WERI-Rb-1 (cell line): Measurements from ENCODE around the gene RPS6KA3.

ENCODE experiments used
- DNase-seq: peaks from one replicate; pipeline ENCODE4 v3.0.0-alpha.2; 2020
- H3K27ac ChIP-seq: fragments of 250-450 bp; sonication (Bioruptor Pico); 2 replicates; pipeline ENCODE4 v1.5.1; 2020; ENCODE audit warnings: mild to moderate bottlenecking, moderate library complexity
- H3K27me3 ChIP-seq: fragments of 250-450 bp; sonication (Bioruptor Pico); 2 replicates; pipeline ENCODE4 v1.5.1; 2021; ENCODE audit warnings: mild to moderate bottlenecking, low read depth, moderate library complexity; ENCODE audit not compliant: insufficient read depth, severe bottlenecking
- H3K36me3 ChIP-seq: fragments of 250-450 bp; sonication (Bioruptor Pico); 2 replicates; pipeline ENCODE4 v1.5.1; 2020; ENCODE audit warnings: mild to moderate bottlenecking, moderate library complexity
- H3K4me3 ChIP-seq: 2 replicates; pipeline ENCODE4 v1.5.1; 2011; ENCODE audit warnings: low read depth, mild to moderate bottlenecking, control low read depth, low read length
- H3K9me3 ChIP-seq: fragments of 250-450 bp; sonication (Bioruptor Pico); 2 replicates; pipeline ENCODE4 v1.5.1; 2021; ENCODE audit warnings: mild to moderate bottlenecking, moderate library complexity; ENCODE audit not compliant: severe bottlenecking
- TF ChIP-seq, protein P1 (sequence below): IDR thresholded peaks from 2 replicates; pipeline ENCODE4 v1.5.1; 2011; ENCODE audit warnings: low read depth, mild to moderate bottlenecking, control low read depth, inconsistent platforms, low read length

The RPS6KA3 gene

DNA sequence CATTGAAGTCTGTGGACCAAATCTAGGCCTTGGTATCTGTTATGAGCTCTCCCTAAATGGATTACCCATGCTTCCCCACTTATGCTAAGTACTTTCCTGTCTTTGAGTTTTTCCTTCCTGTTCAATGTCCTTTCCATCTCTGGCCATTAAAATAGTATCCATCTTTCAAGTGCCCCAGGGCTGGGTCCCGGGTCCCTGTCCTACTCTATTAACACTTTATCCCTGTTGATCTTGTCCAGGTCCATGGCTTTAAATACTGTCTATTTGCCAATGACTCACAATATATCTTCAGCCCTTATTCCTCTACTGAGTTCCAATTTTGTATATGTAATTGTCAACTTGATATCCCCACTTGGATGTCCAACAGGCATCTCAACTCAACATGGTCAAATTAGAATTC is 17.7 kb upstream of the RPS6KA3 start:
- Histone ChIP-seq H3K4me3 (no peak overlapping the region), H3K27ac (no peak overlapping the region), H3K36me3 (no peaks in the 10 kb centered on the region), H3K27me3 (peaks cover 8% of the 10 kb centered on the region), H3K9me3 (no peaks in the 10 kb centered on the region)
- TF ChIP-seq, protein P1, sequence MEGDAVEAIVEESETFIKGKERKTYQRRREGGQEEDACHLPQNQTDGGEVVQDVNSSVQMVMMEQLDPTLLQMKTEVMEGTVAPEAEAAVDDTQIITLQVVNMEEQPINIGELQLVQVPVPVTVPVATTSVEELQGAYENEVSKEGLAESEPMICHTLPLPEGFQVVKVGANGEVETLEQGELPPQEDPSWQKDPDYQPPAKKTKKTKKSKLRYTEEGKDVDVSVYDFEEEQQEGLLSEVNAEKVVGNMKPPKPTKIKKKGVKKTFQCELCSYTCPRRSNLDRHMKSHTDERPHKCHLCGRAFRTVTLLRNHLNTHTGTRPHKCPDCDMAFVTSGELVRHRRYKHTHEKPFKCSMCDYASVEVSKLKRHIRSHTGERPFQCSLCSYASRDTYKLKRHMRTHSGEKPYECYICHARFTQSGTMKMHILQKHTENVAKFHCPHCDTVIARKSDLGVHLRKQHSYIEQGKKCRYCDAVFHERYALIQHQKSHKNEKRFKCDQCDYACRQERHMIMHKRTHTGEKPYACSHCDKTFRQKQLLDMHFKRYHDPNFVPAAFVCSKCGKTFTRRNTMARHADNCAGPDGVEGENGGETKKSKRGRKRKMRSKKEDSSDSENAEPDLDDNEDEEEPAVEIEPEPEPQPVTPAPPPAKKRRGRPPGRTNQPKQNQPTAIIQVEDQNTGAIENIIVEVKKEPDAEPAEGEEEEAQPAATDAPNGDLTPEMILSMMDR = no peak
- no peak for DNase-seq

DNA sequence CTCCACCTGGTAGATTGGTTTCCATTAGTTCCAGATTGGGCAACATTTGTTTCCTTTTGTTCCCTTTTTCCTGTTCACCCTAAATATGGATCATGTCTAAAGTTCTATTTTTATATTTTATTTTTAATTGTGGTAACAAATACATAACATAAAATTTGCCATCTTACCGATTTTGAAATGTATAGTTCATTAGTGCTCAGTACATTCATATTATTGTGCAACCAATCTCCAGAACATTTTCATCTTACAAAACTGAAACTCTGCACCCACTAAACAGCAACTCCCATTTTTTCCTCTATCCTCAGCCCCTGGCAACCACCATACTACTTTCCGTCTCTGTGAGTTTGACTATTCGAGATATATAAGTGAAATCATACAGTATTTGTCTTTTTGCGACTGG is 14.2 kb upstream of the RPS6KA3 start:
- TF ChIP-seq, protein P1 = no peak
- Histone ChIP-seq H3K27ac (no peak overlapping the region), H3K27me3 (peaks cover 4% of the 10 kb centered on the region), H3K36me3 (no peaks in the 10 kb centered on the region), H3K4me3 (no peak overlapping the region), H3K9me3 (no peaks in the 10 kb centered on the region)
- no peak for DNase-seq

DNA sequence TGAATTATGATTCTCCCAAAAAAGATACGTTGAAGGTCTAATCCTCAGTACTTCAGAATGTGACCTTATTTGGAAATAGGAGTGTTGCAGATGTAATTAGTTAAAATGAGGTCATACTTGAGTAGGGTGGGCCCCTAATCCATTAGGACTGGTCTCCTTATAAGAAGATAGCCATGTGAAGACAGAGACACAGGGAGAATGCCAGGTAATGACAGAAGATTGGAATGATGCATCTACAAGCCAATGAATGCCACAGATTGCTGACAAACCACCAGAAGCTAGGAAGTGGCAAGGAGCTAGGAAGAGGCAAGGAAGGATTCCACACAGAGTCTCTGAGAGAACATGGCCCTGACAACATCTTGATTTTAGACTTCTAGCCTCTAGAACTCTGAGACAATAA is 7.4 kb upstream of the RPS6KA3 start:
- H3K9me3 ChIP-seq = no peaks in the 10 kb centered on the region
- H3K27me3 ChIP-seq = peaks cover 8% of the 10 kb centered on the region
- DNase-seq = no peak
- H3K4me3 ChIP-seq = no peak overlapping the region
- H3K27ac ChIP-seq = no peak overlapping the region
- no peaks in the 10 kb centered on the region for H3K36me3 ChIP-seq
- TF ChIP-seq, protein P1 = no peak

DNA sequence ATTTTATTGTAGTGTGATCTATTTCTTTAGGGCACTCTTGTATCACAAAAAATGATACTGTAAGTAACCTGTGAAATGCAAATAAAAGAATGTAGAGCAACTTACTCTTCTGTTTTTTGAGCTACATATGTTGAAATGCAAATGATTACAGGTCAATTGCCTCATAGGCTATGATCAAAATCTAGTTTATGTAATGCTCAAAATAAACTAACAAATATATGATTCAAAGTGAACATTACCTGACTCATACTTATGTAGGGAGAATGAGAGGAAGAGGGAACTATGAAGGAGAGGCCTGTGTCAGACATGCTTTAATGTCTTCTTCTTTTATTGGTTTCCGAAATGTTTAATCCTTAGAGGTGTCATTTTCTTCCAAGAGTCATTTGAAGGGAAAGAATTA is 5.0 kb upstream of the RPS6KA3 start:
- Histone ChIP-seq H3K9me3 (no peaks in the 10 kb centered on the region), H3K4me3 (no peak overlapping the region), H3K27ac (no peak overlapping the region), H3K27me3 (peaks cover 22% of the 10 kb centered on the region), H3K36me3 (no peaks in the 10 kb centered on the region)
- TF ChIP-seq, protein P1 = no peak
- no peak for DNase-seq

DNA sequence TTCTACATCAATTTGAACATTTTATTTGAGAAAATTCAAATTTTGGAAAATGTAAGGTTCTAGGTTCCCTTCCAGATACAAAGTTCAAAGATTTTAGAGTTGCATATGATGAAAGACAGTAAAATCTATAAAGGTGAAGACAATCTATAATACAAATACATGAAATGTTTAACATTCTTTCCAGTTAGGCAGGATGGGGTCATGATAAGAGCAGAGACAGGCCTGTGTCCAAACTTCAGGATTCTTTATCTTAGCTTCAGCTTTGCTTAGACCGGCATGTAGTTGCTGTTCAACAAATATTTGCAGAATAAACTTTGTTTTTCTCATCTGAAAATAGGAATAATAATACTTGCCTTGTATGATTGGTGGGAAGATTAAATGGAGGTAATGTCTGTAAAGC is 4.5 kb upstream of the RPS6KA3 start:
- Histone ChIP-seq H3K27ac (no peak overlapping the region), H3K4me3 (no peak overlapping the region), H3K9me3 (no peaks in the 10 kb centered on the region), H3K36me3 (no peaks in the 10 kb centered on the region), H3K27me3 (peaks cover 22% of the 10 kb centered on the region)
- TF ChIP-seq, protein P1 = no peak
- DNase-seq = no peak

DNA sequence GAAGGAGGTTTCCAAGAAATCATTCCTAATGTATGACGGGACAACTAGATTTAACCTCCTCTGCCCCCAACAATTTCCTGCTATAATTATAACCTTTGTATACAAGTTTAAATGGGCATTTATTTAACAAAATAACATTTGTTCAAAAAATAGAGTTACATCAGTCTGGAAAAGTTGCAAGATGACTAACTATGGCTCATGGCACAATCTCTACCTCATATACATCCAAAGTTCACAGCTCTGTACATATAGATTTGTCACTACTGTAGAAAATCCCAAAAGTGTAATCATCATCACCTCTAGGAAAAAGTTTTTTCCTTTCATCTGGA is 3.8 kb upstream of the RPS6KA3 start:
- no peak overlapping the region for H3K4me3 ChIP-seq
- no peaks in the 10 kb centered on the region for H3K9me3 ChIP-seq
- H3K27ac ChIP-seq = no peak overlapping the region
- H3K36me3 ChIP-seq = no peaks in the 10 kb centered on the region
- TF ChIP-seq, protein P1 = no peak
- no peak for DNase-seq
- peaks cover 25% of the 10 kb centered on the region for H3K27me3 ChIP-seq
